ENCODE data around the gene ELL. TPM values are rescaled to one million over a fixed set of nuclear protein-coding genes. Genes with fewer than 3 reads are reported as not detected.

ELL gene
- total RNA-seq, 1 donor from 2014 or later, result 15.5 TPM

GRCh38 chr19:18475004-18475453, 46.8 kb downstream of the ELL start:
- DNase-seq (ENCODE audit: low spot score, unreplicated experiment), result no peak
- H3K27me3 Mint-ChIP-seq, result no peaks in the 10 kb centered on the region
- H3K4me3 Mint-ChIP-seq (ENCODE audit: low read depth), result no peak overlapping the region
- H3K9me3 Mint-ChIP-seq (ENCODE audit: low read depth), result no peaks in the 10 kb centered on the region
- H3K4me1 Mint-ChIP-seq (ENCODE audit: low read depth), result peaks cover 8% of the 10 kb centered on the region
- peak overlapping the region; percentile 75 for H3K27ac Mint-ChIP-seq
- H3K36me3 Mint-ChIP-seq (ENCODE audit: insufficient read depth), result no peaks in the 10 kb centered on the region
- no peak for TF ChIP-seq CTCF (IDR thresholded peaks at IDR 0.05; ENCODE audit: unreplicated experiment)

GRCh38 chr19:18474366-18474887, 47.4 kb downstream of the ELL start:
- Mint-ChIP-seq H3K4me1 (ENCODE audit: low read depth) (peaks cover 12% of the 10 kb centered on the region), H3K36me3 (ENCODE audit: insufficient read depth) (no peaks in the 10 kb centered on the region), H3K4me3 (ENCODE audit: low read depth) (no peak overlapping the region), H3K27ac (no peak overlapping the region), H3K9me3 (ENCODE audit: low read depth) (no peaks in the 10 kb centered on the region), H3K27me3 (no peaks in the 10 kb centered on the region)
- TF ChIP-seq CTCF (IDR thresholded peaks at IDR 0.05; ENCODE audit: unreplicated experiment), result no peak
- no peak for DNase-seq (ENCODE audit: low spot score, unreplicated experiment)

GRCh38 chr19:18473706-18474087, 48.2 kb downstream of the ELL start:
- TF ChIP-seq CTCF (IDR thresholded peaks at IDR 0.05; ENCODE audit: unreplicated experiment), result no peak
- Mint-ChIP-seq H3K27ac (no peak overlapping the region), H3K9me3 (ENCODE audit: low read depth) (no peaks in the 10 kb centered on the region), H3K4me1 (ENCODE audit: low read depth) (peaks cover 16% of the 10 kb centered on the region), H3K36me3 (ENCODE audit: insufficient read depth) (no peaks in the 10 kb centered on the region), H3K27me3 (no peaks in the 10 kb centered on the region), H3K4me3 (ENCODE audit: low read depth) (no peak overlapping the region)
- no peak for DNase-seq (ENCODE audit: low spot score, unreplicated experiment)

- no peaks in the 10 kb centered on the region for H3K9me3 Mint-ChIP-seq (ENCODE audit: low read depth)
- TF ChIP-seq CTCF (IDR thresholded peaks at IDR 0.05; ENCODE audit: unreplicated experiment), result no peak
- H3K4me1 Mint-ChIP-seq (ENCODE audit: low read depth), result peaks cover 17% of the 10 kb centered on the region
- H3K4me3 Mint-ChIP-seq (ENCODE audit: low read depth), result no peak overlapping the region
- H3K27me3 Mint-ChIP-seq, result no peaks in the 10 kb centered on the region
- H3K27ac Mint-ChIP-seq, result no peak overlapping the region
- DNase-seq (ENCODE audit: low spot score, unreplicated experiment), result no peak
- H3K36me3 Mint-ChIP-seq (ENCODE audit: insufficient read depth), result no peaks in the 10 kb centered on the region
These were observed 48.7 kb downstream of the ELL start for GRCh38 chr19:18473003-18473705.

GRCh38 chr19:18470787-18471186, 51.1 kb downstream of the ELL start:
- no peak for TF ChIP-seq CTCF (IDR thresholded peaks at IDR 0.05; ENCODE audit: unreplicated experiment)
- no peak overlapping the region for H3K4me3 Mint-ChIP-seq (ENCODE audit: low read depth)

More at GRCh38 chr19:18470787-18471186, 51.1 kb downstream of the ELL start:
- Mint-ChIP-seq H3K27ac (no peak overlapping the region), H3K27me3 (no peaks in the 10 kb centered on the region), H3K36me3 (ENCODE audit: insufficient read depth) (no peaks in the 10 kb centered on the region), H3K9me3 (ENCODE audit: low read depth) (no peaks in the 10 kb centered on the region), H3K4me1 (ENCODE audit: low read depth) (peaks cover 19% of the 10 kb centered on the region)
- no peak for DNase-seq (ENCODE audit: low spot score, unreplicated experiment)
